KBM-7 (cell line): Measurements from ENCODE around the gene NAAA.
"Not testable (repeated sequence)": the region's sequence is repeated elsewhere in the genome, so short reads cannot be mapped to it uniquely, and the experiment has no call there.

Source experiments
- DNase-seq: peaks from one replicate; pipeline ENCODE4 v3.0.0-alpha.2; 2015
- in situ Hi-C: fragments of 300-500 bp; cut with MboI; formaldehyde crosslinking; loops from 2 replicates; pipeline ENCODE4 v1.14.3; 2020; ENCODE audit warnings: low sequenced_read_pairs, low pct_unique_long_range_greater_than_20kb, mixed read lengths

NAAA gene

GRCh38 chr4:75922588-75922987 is 18.2 kb downstream of the NAAA start:
- in situ Hi-C loops = no loop called here
- no peak for DNase-seq

- in situ Hi-C loops = no loop called here
- no peak for DNase-seq
Measured at GRCh38 chr4:75921910-75922309, 18.9 kb downstream of the NAAA start.

GRCh38 chr4:75920327-75920726 is 20.5 kb downstream of the NAAA start:
- DNase-seq = no peak
- in situ Hi-C loops = no loop called here

GRCh38 chr4:75919920-75920319 is 20.9 kb downstream of the NAAA start:
- in situ Hi-C loops = no loop called here
- DNase-seq = no peak

GRCh38 chr4:75916091-75916661 is 24.6 kb downstream of the NAAA start:
- DNase-seq = peak; percentile 63
- in situ Hi-C loops = no loop called here

- no peak for DNase-seq
- in situ Hi-C loops = no loop called here
Measured at GRCh38 chr4:75912968-75913367, 27.8 kb downstream of the NAAA start.

GRCh38 chr4:75910831-75911230 is 30.0 kb downstream of the NAAA start:
- DNase-seq, in situ Hi-C loops: not testable (repeated sequence)

GRCh38 chr4:75909405-75909804 is 31.4 kb downstream of the NAAA start:
- DNase-seq = no peak
- in situ Hi-C loops = no loop called here

- in situ Hi-C loops = no loop called here
- DNase-seq = peak; percentile 22
Measured at GRCh38 chr4:75908555-75908954, 32.3 kb downstream of the NAAA start.

GRCh38 chr4:75907966-75908365 is 32.8 kb downstream of the NAAA start:
- in situ Hi-C loops = no loop called here
- peak; percentile 77 for DNase-seq

- in situ Hi-C loops = no loop called here
- no peak for DNase-seq
Measured at GRCh38 chr4:75904076-75904475, 36.7 kb downstream of the NAAA start.

GRCh38 chr4:75902352-75902751 is 38.5 kb downstream of the NAAA start, which contains the start of gene PPEF2:
TSS of gene PPEF2 (minus strand) at chr4:75902452. CDS start at chr4:75896325, 6,127 bp downstream.
- DNase-seq = no peak
- in situ Hi-C loops = no loop called here

GRCh38 chr4:75898536-75898935 is 42.3 kb downstream of the NAAA start:
- in situ Hi-C loops = no loop called here
- no peak for DNase-seq

- in situ Hi-C loops = no loop called here
- DNase-seq = peak; percentile 76
Measured at GRCh38 chr4:75895744-75896314, 45.0 kb downstream of the NAAA start.

GRCh38 chr4:75892508-75892907 is 48.3 kb downstream of the NAAA start:
- no peak for DNase-seq
- in situ Hi-C loops = no loop called here

GRCh38 chr4:75891611-75892010 is 49.2 kb downstream of the NAAA start:
- no peak for DNase-seq
- in situ Hi-C loops = no loop called here

GRCh38 chr4:75889537-75890199 is 51.1 kb downstream of the NAAA start:
- in situ Hi-C loops = no loop called here

GRCh38 chr4:75886104-75886503 is 54.7 kb downstream of the NAAA start:
- in situ Hi-C loops = no loop called here
- no peak for DNase-seq

More at GRCh38 chr4:75889537-75890199, 51.1 kb downstream of the NAAA start:
- no peak for DNase-seq

GRCh38 chr4:75881476-75881875 is 59.3 kb downstream of the NAAA start:
- in situ Hi-C loops = no loop called here
- no peak for DNase-seq

GRCh38 chr4:75880278-75880677 is 60.5 kb downstream of the NAAA start:
- DNase-seq = no peak
- in situ Hi-C loops = no loop called here
